Measurements from ENCODE around the gene SIAH3. TPM values are rescaled to one million over a fixed set of nuclear protein-coding genes. Genes with fewer than 3 reads are reported as not detected.

The SIAH3 gene
- total and polyA plus RNA-seq, 4 donors, result 0.09 to 0.13 TPM; not detected in 2

- ATAC-seq (ENCODE audit: low FRiP score) (no peak), DNase-seq (no peak)
- Histone ChIP-seq H3K4me3 (ENCODE audit: low read length in 2 of 2) (no peak overlapping the region), H3K4me1 (ENCODE audit: control insufficient read depth in 1 of 2, insufficient read depth in 2 of 2, low read length in 2 of 2) (no peaks in the 10 kb centered on the region), H3K27me3 (ENCODE audit: control insufficient read depth in 1 of 2, insufficient read depth in 2 of 2, low read length in 1 of 2) (no peaks in the 10 kb centered on the region), H3K36me3 (ENCODE audit: control insufficient read depth in 1 of 2, insufficient read depth in 2 of 2, low read length in 1 of 2) (no peaks in the 10 kb centered on the region), H3K9me3 (ENCODE audit: control insufficient read depth, low read length) (no peaks in the 10 kb centered on the region), H3K27ac (ENCODE audit: low read depth in 1 of 2, low read length in 2 of 2) (no peak overlapping the region)
- intact Hi-C loops (cut with DNase I), result no loop called here
- 71 to 75% methylated on average over 6 of the region's 6 CpGs for WGBS, 2 donors
These were observed 29.7 kb downstream of the SIAH3 start for GRCh38 chr13:45821811-45822210.

DNA sequence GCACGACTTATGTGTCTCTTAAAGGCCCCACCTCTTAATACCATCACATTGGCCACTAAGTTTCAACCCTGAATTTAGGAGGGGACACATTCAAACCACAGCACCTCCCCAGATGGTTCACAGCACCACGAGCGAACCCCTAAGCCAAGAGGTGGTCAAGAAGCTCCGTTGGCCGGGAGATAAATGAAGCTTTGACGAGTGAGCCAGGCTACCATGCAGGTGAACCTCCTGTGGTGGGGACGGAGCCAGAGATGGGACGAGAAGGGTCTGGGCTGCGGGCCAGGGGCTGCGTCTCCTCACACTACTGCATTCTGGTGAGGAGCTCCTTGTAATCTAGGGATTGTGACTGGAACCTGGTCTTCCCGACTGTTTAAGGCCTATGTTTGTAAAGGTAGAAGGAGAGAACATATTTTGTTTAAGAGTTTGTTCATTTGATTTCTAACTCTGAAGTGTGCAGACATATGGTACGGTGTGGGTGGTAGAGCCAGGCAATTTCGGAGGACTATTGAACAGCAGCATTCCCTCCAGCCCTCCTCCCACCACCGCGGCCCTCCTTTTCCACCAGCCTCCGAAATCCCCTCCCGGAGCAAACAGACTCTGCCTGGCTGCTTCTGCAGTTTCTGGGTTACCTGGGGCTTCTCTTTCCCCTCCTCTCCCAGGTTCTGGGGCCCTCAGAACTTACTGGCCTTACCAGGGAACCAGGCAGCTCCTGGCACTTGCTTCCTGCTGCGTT lies 31.3 kb downstream of the SIAH3 start:
- H3K36me3 ChIP-seq (ENCODE audit: control insufficient read depth in 1 of 2, insufficient read depth in 2 of 2, low read length in 1 of 2), result no peaks in the 10 kb centered on the region
- intact Hi-C loops (cut with DNase I), result no loop called here
- no peak for DNase-seq
- no peak overlapping the region for H3K4me3 ChIP-seq (ENCODE audit: low read length in 2 of 2)
- H3K4me1 ChIP-seq (ENCODE audit: control insufficient read depth in 1 of 2, insufficient read depth in 2 of 2, low read length in 2 of 2), result no peaks in the 10 kb centered on the region
- no peak overlapping the region for H3K27ac ChIP-seq (ENCODE audit: low read depth in 1 of 2, low read length in 2 of 2)
- ATAC-seq (ENCODE audit: low FRiP score), result no peak
- no peaks in the 10 kb centered on the region for H3K27me3 ChIP-seq (ENCODE audit: control insufficient read depth in 1 of 2, insufficient read depth in 2 of 2, low read length in 1 of 2)
- no peaks in the 10 kb centered on the region for H3K9me3 ChIP-seq (ENCODE audit: control insufficient read depth, low read length)
- WGBS, 2 donors, result 92 to 93% methylated on average over 18 of the region's 18 CpGs

DNA sequence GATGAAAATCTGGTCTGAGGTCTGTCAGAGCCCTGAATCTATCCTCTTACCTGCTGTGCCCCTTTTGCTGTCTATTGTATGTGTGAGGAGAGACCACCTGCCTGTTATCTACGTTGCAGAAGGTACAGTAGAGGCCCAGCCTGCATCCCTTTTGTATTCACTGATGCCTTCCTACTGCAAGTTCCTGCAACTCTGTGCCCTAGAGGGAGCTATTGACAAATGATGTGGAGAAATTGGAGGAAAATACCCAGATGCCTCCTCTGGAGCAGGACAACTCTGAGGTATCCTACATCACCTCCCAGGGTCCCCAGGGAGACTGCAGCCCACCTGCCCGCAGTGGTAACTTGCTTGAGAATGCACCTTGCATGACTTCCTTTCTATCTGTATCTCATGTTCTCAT lies 33.7 kb downstream of the SIAH3 start:
- H3K27ac ChIP-seq (ENCODE audit: low read depth in 1 of 2, low read length in 2 of 2), result no peak overlapping the region
- intact Hi-C loops (cut with DNase I), result no loop called here

GRCh38 chr13:45816427-45816826 lies 35.1 kb downstream of the SIAH3 start:
- H3K4me3 ChIP-seq (ENCODE audit: low read length in 2 of 2), result no peak overlapping the region
- no peaks in the 10 kb centered on the region for H3K36me3 ChIP-seq (ENCODE audit: control insufficient read depth in 1 of 2, insufficient read depth in 2 of 2, low read length in 1 of 2)
- intact Hi-C loops (cut with DNase I), result no loop called here
- WGBS, 2 donors, result 57 to 62% methylated on average over 6 of the region's 6 CpGs
- no peak for DNase-seq
- no peaks in the 10 kb centered on the region for H3K27me3 ChIP-seq (ENCODE audit: control insufficient read depth in 1 of 2, insufficient read depth in 2 of 2, low read length in 1 of 2)
- no peak overlapping the region for H3K27ac ChIP-seq (ENCODE audit: low read depth in 1 of 2, low read length in 2 of 2)
- H3K9me3 ChIP-seq (ENCODE audit: control insufficient read depth, low read length), result no peaks in the 10 kb centered on the region
- no peak for ATAC-seq (ENCODE audit: low FRiP score)
- no peaks in the 10 kb centered on the region for H3K4me1 ChIP-seq (ENCODE audit: control insufficient read depth in 1 of 2, insufficient read depth in 2 of 2, low read length in 2 of 2)

More for the DNA sequence above, 33.7 kb downstream of the SIAH3 start:
- Histone ChIP-seq H3K27me3 (ENCODE audit: control insufficient read depth in 1 of 2, insufficient read depth in 2 of 2, low read length in 1 of 2) (no peaks in the 10 kb centered on the region), H3K4me1 (ENCODE audit: control insufficient read depth in 1 of 2, insufficient read depth in 2 of 2, low read length in 2 of 2) (no peaks in the 10 kb centered on the region), H3K4me3 (ENCODE audit: low read length in 2 of 2) (no peak overlapping the region), H3K9me3 (ENCODE audit: control insufficient read depth, low read length) (no peaks in the 10 kb centered on the region), H3K36me3 (ENCODE audit: control insufficient read depth in 1 of 2, insufficient read depth in 2 of 2, low read length in 1 of 2) (no peaks in the 10 kb centered on the region)
- no peak for DNase-seq
- ATAC-seq (ENCODE audit: low FRiP score), result no peak
- 64 to 79% methylated on average over 2 of the region's 2 CpGs for WGBS, 2 donors

- no peaks in the 10 kb centered on the region for H3K4me1 ChIP-seq (ENCODE audit: control insufficient read depth in 1 of 2, insufficient read depth in 2 of 2, low read length in 2 of 2)
- no peak overlapping the region for H3K4me3 ChIP-seq (ENCODE audit: low read length in 2 of 2)
- no peak overlapping the region for H3K27ac ChIP-seq (ENCODE audit: low read depth in 1 of 2, low read length in 2 of 2)
- 82 to 85% methylated on average over 6 of the region's 6 CpGs for WGBS, 2 donors
- H3K36me3 ChIP-seq (ENCODE audit: control insufficient read depth in 1 of 2, insufficient read depth in 2 of 2, low read length in 1 of 2), result no peaks in the 10 kb centered on the region
- DNase-seq (no peak), ATAC-seq (ENCODE audit: low FRiP score) (peak; percentile 49)
- H3K27me3 ChIP-seq (ENCODE audit: control insufficient read depth in 1 of 2, insufficient read depth in 2 of 2, low read length in 1 of 2), result no peaks in the 10 kb centered on the region
- no peaks in the 10 kb centered on the region for H3K9me3 ChIP-seq (ENCODE audit: control insufficient read depth, low read length)
- intact Hi-C loops (cut with DNase I), result no loop called here
These were observed 38.7 kb downstream of the SIAH3 start for GRCh38 chr13:45812695-45813372.

DNA sequence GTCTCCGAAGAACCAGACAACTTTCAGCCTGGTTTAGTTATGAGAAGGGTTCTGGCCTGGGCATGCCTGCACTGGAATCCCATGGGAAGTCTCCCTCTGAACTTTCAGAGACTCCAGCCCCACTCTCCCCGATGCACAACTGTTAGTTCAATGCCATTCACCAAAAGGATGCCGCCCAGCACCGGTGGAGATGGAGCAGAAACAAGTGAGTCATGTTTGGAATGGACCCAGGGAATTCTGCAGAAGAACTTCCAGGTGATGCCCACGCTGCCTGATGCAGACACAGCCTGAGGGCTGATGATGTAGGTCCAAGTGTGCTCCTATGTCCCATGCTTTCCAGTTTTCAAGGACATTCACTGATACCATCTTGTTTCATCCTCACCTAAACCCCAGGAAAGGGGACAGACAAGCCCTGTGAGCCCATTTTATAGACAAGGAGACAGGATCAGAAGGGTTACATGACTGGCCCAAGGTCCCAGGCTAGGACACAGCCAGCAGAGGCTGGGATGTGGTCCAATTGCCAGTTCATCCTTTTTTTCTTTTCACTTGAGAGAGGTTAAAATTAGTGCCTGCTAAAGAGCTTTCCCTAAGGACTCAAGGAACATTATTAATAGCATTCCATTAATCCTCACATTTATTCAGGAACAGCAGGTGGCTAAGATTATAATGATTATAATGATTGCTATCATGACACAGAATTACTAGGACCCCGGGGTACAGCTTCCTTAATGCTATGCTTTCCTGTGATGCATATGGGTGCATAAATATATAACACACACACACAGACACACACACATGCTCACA lies 39.5 kb downstream of the SIAH3 start:
- ATAC-seq (ENCODE audit: low FRiP score), result no peak
- no peak overlapping the region for H3K4me3 ChIP-seq (ENCODE audit: low read length in 2 of 2)
- no peak overlapping the region for H3K27ac ChIP-seq (ENCODE audit: low read depth in 1 of 2, low read length in 2 of 2)
- DNase-seq, result no peak
- no peaks in the 10 kb centered on the region for H3K27me3 ChIP-seq (ENCODE audit: control insufficient read depth in 1 of 2, insufficient read depth in 2 of 2, low read length in 1 of 2)
- no peaks in the 10 kb centered on the region for H3K4me1 ChIP-seq (ENCODE audit: control insufficient read depth in 1 of 2, insufficient read depth in 2 of 2, low read length in 2 of 2)
- H3K36me3 ChIP-seq (ENCODE audit: control insufficient read depth in 1 of 2, insufficient read depth in 2 of 2, low read length in 1 of 2), result no peaks in the 10 kb centered on the region
- intact Hi-C loops (cut with DNase I), result no loop called here
- no peaks in the 10 kb centered on the region for H3K9me3 ChIP-seq (ENCODE audit: control insufficient read depth, low read length)
- WGBS, 2 donors, result 58 to 59% methylated on average over 6 of the region's 6 CpGs

DNA sequence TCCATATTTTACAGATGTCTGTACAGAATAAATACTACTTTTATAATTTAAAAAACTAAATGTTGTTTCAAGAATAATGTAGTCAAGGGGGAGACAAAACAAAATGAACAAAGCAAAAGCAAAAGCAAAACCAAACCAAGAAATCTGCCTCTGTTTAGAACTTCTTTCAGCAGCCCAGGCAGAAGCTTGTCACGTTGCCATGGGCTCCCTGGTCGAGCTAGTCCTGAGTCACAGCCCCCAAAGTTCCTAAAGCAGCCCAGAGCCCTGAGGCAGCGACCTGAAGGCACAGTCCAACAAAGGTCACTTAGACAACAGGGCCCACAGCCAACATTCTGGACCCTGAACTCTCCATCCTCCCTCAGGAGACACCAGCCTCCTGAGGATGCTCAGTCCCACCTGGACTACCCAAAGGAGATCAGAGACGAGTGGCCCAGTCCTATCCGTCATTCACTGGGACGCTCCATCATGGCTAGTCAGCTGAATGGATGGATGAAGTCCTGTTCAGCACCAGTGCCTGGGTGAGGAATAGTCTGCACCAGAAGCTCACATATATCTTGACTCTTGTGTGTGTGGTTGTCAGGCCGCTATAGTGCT lies 41.7 kb downstream of the SIAH3 start:
- intact Hi-C loops (cut with DNase I), result no loop called here
- 53 to 61% methylated on average over 7 of the region's 7 CpGs for WGBS, 2 donors

GRCh38 chr13:45808925-45809324 lies 42.6 kb downstream of the SIAH3 start:
- H3K27ac ChIP-seq (ENCODE audit: low read depth in 1 of 2, low read length in 2 of 2), result no peak overlapping the region
- no peak overlapping the region for H3K4me3 ChIP-seq (ENCODE audit: low read length in 2 of 2)
- H3K4me1 ChIP-seq (ENCODE audit: control insufficient read depth in 1 of 2, insufficient read depth in 2 of 2, low read length in 2 of 2), result no peaks in the 10 kb centered on the region
- no peaks in the 10 kb centered on the region for H3K9me3 ChIP-seq (ENCODE audit: control insufficient read depth, low read length)
- no peaks in the 10 kb centered on the region for H3K27me3 ChIP-seq (ENCODE audit: control insufficient read depth in 1 of 2, insufficient read depth in 2 of 2, low read length in 1 of 2)
- intact Hi-C loops (cut with DNase I), result no loop called here
- ATAC-seq (ENCODE audit: low FRiP score) (no peak), DNase-seq (no peak)
- WGBS, 2 donors, result 78 to 86% methylated on average over 6 of the region's 6 CpGs
- H3K36me3 ChIP-seq (ENCODE audit: control insufficient read depth in 1 of 2, insufficient read depth in 2 of 2, low read length in 1 of 2), result no peaks in the 10 kb centered on the region

More for the DNA sequence above, 41.7 kb downstream of the SIAH3 start:
- DNase-seq (no peak), ATAC-seq (ENCODE audit: low FRiP score) (no peak)
- Histone ChIP-seq H3K27ac (ENCODE audit: low read depth in 1 of 2, low read length in 2 of 2) (no peak overlapping the region), H3K36me3 (ENCODE audit: control insufficient read depth in 1 of 2, insufficient read depth in 2 of 2, low read length in 1 of 2) (no peaks in the 10 kb centered on the region), H3K9me3 (ENCODE audit: control insufficient read depth, low read length) (no peaks in the 10 kb centered on the region), H3K4me3 (ENCODE audit: low read length in 2 of 2) (no peak overlapping the region), H3K4me1 (ENCODE audit: control insufficient read depth in 1 of 2, insufficient read depth in 2 of 2, low read length in 2 of 2) (no peaks in the 10 kb centered on the region), H3K27me3 (ENCODE audit: control insufficient read depth in 1 of 2, insufficient read depth in 2 of 2, low read length in 1 of 2) (no peaks in the 10 kb centered on the region)

Measured in aorta (tissue), 5 donors.